Neural cell (in vitro differentiated cells): ENCODE results near the gene OVCA2. TPM values are rescaled to one million over a fixed set of nuclear protein-coding genes. Genes with fewer than 3 reads are reported as not detected.

Experiments used
- H2AFZ ChIP-seq: fragments of 200-600, 300-800 bp; sonication (generic), shearing (Covaris generic); 2 replicates; pipeline ENCODE4 v1.6.0; 2014; ENCODE audit warnings: low read depth, mild to moderate bottlenecking, antibody characterized with exemption, low read length, moderate library complexity
- H3F3A ChIP-seq: fragments of 200-600 bp; shearing (Covaris generic); 2 replicates; pipeline ENCODE4 v1.6.1; 2016; ENCODE audit warnings: mild to moderate bottlenecking, moderate library complexity, mixed read lengths, antibody characterized with exemption, low read length; ENCODE audit not compliant: insufficient read depth, poor library complexity, severe bottlenecking
- H3K27ac ChIP-seq: fragments of 200-600, 300-800 bp; sonication (generic), shearing (Covaris generic); 2 replicates; pipeline ENCODE4 v1.5.1; 2014; ENCODE audit warnings: mild to moderate bottlenecking, low read length, moderate library complexity
- H3K27me3 ChIP-seq: fragments of 300-800, 200-600 bp; sonication (generic), shearing (Covaris generic); 2 replicates; pipeline ENCODE4 v1.6.0; 2014; ENCODE audit warnings: mild to moderate bottlenecking, low read depth, low read length, moderate library complexity; ENCODE audit not compliant: insufficient read depth
- H3K36me3 ChIP-seq: fragments of 300-800, 200-600 bp; sonication (generic), shearing (Covaris generic); 2 replicates; pipeline ENCODE4 v1.5.1; 2014; ENCODE audit warnings: mild to moderate bottlenecking, antibody characterized with exemption, low read length, moderate library complexity; ENCODE audit not compliant: insufficient read depth
- H3K4me2 ChIP-seq: fragments of 300-800, 200-600 bp; sonication (generic), shearing (Covaris generic); 2 replicates; pipeline ENCODE4 v1.6.0; 2014; ENCODE audit warnings: mild to moderate bottlenecking, low read length
- H3K4me3 ChIP-seq: fragments of 300-800, 200-600 bp; sonication (generic), shearing (Covaris generic); 2 replicates; pipeline ENCODE4 v1.5.1; 2014; ENCODE audit warnings: mild to moderate bottlenecking, low read length, moderate library complexity
- H3K79me2 ChIP-seq: fragments of 200-600 bp; shearing (Covaris generic); replicated peaks from 2 replicates; pipeline ENCODE4 v1.6.0; 2014; ENCODE audit warnings: mild to moderate bottlenecking, low read length, moderate library complexity; ENCODE audit not compliant: insufficient read depth
- H3K9ac ChIP-seq: fragments of 300-800, 200-600 bp; sonication (generic), shearing (Covaris generic); 2 replicates; pipeline ENCODE4 v1.6.1; 2016; ENCODE audit warnings: mild to moderate bottlenecking, low read length, mixed read lengths
- H3K9me2 ChIP-seq: fragments of 200-600 bp; shearing (Covaris generic); 2 replicates; pipeline ENCODE4 v1.6.1; 2016; ENCODE audit warnings: mild to moderate bottlenecking, low read length, mixed read lengths; ENCODE audit not compliant: insufficient read depth
- H3K9me3 ChIP-seq: fragments of 200-600, 300-800 bp; sonication (generic), shearing (Covaris generic); 2 replicates; pipeline ENCODE4 v1.6.1; 2016; ENCODE audit warnings: mild to moderate bottlenecking, mixed run types, low read length, moderate library complexity, mixed read lengths
- H4K20me1 ChIP-seq: fragments of 200-600 bp; shearing (Covaris generic); 2 replicates; pipeline ENCODE4 v1.6.1; 2016; ENCODE audit warnings: mild to moderate bottlenecking, mixed run types; ENCODE audit not compliant: insufficient read depth
- CTCF ChIP-seq: fragments of 450-650 bp; IDR thresholded peaks from 2 replicates; pipeline ENCODE4 v1.5.1; 2014; ENCODE audit warnings: antibody characterized with exemption, mild to moderate bottlenecking, moderate library complexity; ENCODE audit not compliant: poor library complexity, severe bottlenecking
- EP300 ChIP-seq: fragments of 450-650 bp; conservative IDR thresholded peaks from 2 replicates; pipeline ENCODE4 v1.6.1; 2014; ENCODE audit warnings: antibody characterized with exemption, mild to moderate bottlenecking, moderate library complexity; ENCODE audit not compliant: poor library complexity, severe bottlenecking
- EZH2 ChIP-seq: fragments of 200-600, 300-800 bp; shearing (Covaris generic), sonication (generic); IDR thresholded peaks from 2 replicates; pipeline ENCODE4 v1.6.1; 2014; ENCODE audit warnings: antibody characterized with exemption, low read length, borderline replicate concordance, mild to moderate bottlenecking; ENCODE audit not compliant: insufficient read depth, poor library complexity, severe bottlenecking
- MXI1 ChIP-seq: fragments of 450-650 bp; conservative IDR thresholded peaks from 2 replicates; pipeline ENCODE4 v1.6.1; 2014; ENCODE audit warnings: antibody characterized with exemption, mild to moderate bottlenecking; ENCODE audit not compliant: poor library complexity, severe bottlenecking
- POLR2AphosphoS5 ChIP-seq: IDR thresholded peaks from 2 replicates; pipeline ENCODE4 v1.6.1; 2012
- RAD21 ChIP-seq: fragments of 450-650 bp; conservative IDR thresholded peaks from 2 replicates; pipeline ENCODE4 v1.6.1; 2014; ENCODE audit warnings: antibody characterized with exemption, mild to moderate bottlenecking, moderate library complexity
- SMC3 ChIP-seq: fragments of 450-650 bp; conservative IDR thresholded peaks from 2 replicates; pipeline ENCODE4 v1.6.1; 2014; ENCODE audit warnings: antibody characterized with exemption, mild to moderate bottlenecking, moderate library complexity; ENCODE audit not compliant: poor library complexity
- TAF1 ChIP-seq: IDR thresholded peaks from 2 replicates; pipeline ENCODE4 v1.6.1; 2012; ENCODE audit warnings: low read depth
- polyA plus RNA-seq: library from polyadenylated mRNA; depleted of rRNA; stranded (reverse); fragments of >200 nt; gene quantifications from 2 replicates; pipeline ENCODE4 v1.2.3, GENCODE V29; 2014
- TF ChIP-seq, protein P1 (sequence below): IDR thresholded peaks from 2 replicates; pipeline ENCODE4 v1.6.1; 2012; ENCODE audit warnings: borderline replicate concordance

Gene OVCA2
- polyA plus RNA-seq, 1 donor from 2014 or later: 54.4 TPM

DNA sequence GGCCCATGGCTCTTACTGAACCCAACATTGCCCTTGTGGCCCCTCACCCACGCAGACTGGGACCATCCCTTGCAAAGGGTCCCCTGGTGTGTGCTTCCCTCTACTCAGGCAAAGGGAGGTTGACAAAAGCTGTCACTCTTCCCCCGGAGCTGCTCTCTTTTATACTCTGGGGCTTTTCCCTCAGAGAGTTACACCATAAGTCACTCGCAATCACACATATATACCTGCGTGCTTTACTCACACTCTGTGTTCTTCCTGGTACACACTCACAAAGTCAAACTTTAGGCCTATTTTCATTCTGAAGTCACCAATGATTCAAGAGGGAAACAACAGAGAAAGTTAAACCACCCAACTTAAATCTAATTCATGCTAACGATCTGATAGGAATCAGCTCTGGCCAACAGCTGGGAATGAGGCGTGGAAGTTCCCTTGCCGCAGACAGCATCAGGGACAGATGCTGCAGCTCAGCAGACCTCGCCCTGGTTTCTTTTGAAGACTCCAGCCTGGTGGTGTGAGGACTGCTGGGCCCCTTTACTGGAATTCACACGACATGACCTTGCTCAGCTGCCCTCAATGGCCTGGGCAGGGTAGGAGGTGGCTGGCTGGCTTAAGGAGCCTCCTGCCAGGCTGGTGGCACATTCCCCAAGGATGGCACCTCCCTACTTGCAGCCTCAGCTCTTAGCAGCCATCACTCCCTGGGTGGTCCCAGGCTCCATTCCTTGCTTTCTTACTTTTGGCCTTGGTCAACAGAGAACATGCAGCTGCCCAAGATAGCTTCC lies 40.4 kb downstream of the OVCA2 start:
- H3K9me3 ChIP-seq: no peaks in the 10 kb centered on the region
- H3K27ac ChIP-seq: no peak overlapping the region
- H3K9me2 ChIP-seq: no peaks in the 10 kb centered on the region
- H3K79me2 ChIP-seq: no peaks in the 10 kb centered on the region
- H3K9ac ChIP-seq: no peak overlapping the region
- H3K4me2 ChIP-seq: no peak overlapping the region
- H4K20me1 ChIP-seq: no peaks in the 10 kb centered on the region
- H3F3A ChIP-seq: no peaks in the 10 kb centered on the region
- H2AFZ ChIP-seq: no peak overlapping the region
- H3K4me3 ChIP-seq: no peak overlapping the region
- H3K27me3 ChIP-seq: no peaks in the 10 kb centered on the region
- no peak for TF ChIP-seq POLR2AphosphoS5
- no peak for TF ChIP-seq EZH2
- TF ChIP-seq, protein P1, sequence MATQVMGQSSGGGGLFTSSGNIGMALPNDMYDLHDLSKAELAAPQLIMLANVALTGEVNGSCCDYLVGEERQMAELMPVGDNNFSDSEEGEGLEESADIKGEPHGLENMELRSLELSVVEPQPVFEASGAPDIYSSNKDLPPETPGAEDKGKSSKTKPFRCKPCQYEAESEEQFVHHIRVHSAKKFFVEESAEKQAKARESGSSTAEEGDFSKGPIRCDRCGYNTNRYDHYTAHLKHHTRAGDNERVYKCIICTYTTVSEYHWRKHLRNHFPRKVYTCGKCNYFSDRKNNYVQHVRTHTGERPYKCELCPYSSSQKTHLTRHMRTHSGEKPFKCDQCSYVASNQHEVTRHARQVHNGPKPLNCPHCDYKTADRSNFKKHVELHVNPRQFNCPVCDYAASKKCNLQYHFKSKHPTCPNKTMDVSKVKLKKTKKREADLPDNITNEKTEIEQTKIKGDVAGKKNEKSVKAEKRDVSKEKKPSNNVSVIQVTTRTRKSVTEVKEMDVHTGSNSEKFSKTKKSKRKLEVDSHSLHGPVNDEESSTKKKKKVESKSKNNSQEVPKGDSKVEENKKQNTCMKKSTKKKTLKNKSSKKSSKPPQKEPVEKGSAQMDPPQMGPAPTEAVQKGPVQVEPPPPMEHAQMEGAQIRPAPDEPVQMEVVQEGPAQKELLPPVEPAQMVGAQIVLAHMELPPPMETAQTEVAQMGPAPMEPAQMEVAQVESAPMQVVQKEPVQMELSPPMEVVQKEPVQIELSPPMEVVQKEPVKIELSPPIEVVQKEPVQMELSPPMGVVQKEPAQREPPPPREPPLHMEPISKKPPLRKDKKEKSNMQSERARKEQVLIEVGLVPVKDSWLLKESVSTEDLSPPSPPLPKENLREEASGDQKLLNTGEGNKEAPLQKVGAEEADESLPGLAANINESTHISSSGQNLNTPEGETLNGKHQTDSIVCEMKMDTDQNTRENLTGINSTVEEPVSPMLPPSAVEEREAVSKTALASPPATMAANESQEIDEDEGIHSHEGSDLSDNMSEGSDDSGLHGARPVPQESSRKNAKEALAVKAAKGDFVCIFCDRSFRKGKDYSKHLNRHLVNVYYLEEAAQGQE: no peak
- TF ChIP-seq RAD21: no peak
- no peak for TF ChIP-seq EP300
- no peak for TF ChIP-seq MXI1
- no peak for TF ChIP-seq SMC3
- no peak for TF ChIP-seq CTCF
- no peak for TF ChIP-seq TAF1
- no peaks in the 10 kb centered on the region for H3K36me3 ChIP-seq

GRCh38 chr17:2083613-2084035 lies 41.8 kb downstream of the OVCA2 start:
- Histone ChIP-seq H3K27me3 (no peaks in the 10 kb centered on the region), H3K9me3 (no peaks in the 10 kb centered on the region), H3K9me2 (no peaks in the 10 kb centered on the region), H4K20me1 (no peaks in the 10 kb centered on the region), H2AFZ (no peak overlapping the region), H3K27ac (no peak overlapping the region), H3F3A (no peaks in the 10 kb centered on the region), H3K9ac (no peak overlapping the region), H3K36me3 (no peaks in the 10 kb centered on the region), H3K4me2 (no peak overlapping the region), H3K4me3 (no peak overlapping the region), H3K79me2 (no peaks in the 10 kb centered on the region)
- TF ChIP-seq CTCF: no peak
- no peak for TF ChIP-seq EP300
- TF ChIP-seq EZH2: no peak
- no peak for TF ChIP-seq POLR2AphosphoS5
- no peak for TF ChIP-seq RAD21
- TF ChIP-seq, protein P1: no peak
- TF ChIP-seq TAF1: no peak
- no peak for TF ChIP-seq MXI1
